Measurements from ENCODE around the gene PCDHAC2.

The PCDHAC2 gene

DNA sequence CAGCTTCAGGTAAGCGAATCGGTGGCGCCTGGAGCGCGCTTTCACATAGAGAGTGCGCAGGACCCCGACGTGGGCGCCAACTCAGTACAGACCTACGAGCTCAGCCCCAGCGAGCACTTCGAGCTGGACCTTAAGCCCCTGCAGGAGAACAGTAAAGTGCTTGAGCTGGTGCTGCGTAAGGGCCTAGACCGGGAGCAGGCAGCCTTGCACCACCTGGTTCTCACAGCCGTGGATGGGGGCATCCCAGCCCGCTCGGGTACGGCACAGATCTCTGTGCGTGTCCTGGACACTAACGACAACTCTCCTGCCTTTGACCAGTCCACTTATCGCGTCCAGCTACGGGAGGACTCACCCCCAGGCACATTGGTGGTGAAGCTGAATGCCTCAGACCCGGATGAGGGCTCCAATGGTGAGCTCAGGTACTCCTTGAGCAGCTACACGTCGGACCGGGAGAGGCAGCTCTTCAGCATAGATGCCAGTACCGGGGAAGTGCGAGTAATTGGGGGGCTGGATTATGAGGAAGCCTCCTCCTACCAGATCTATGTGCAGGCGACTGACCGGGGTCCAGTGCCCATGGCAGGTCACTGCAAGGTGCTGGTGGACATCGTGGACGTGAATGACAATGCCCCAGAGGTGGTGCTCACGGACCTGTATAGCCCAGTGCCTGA is 1.1 kb downstream of the PCDHAC2 start:
- Mint-ChIP-seq H3K27ac (ENCODE audit: low read depth) (no peak overlapping the region), H3K4me1 (no peaks in the 10 kb centered on the region), H3K9me3 (no peaks in the 10 kb centered on the region), H3K4me3 (no peak overlapping the region), H3K36me3 (ENCODE audit: insufficient read depth) (peaks cover 2% of the 10 kb centered on the region), H3K27me3 (peaks cover 35% of the 10 kb centered on the region)
- DNase-seq (ENCODE audit: low spot score in 2 of 2) (no peak), ATAC-seq (replicated peaks; ENCODE audit: extremely low read depth, poor library complexity, severe bottlenecking) (no peak)

DNA sequence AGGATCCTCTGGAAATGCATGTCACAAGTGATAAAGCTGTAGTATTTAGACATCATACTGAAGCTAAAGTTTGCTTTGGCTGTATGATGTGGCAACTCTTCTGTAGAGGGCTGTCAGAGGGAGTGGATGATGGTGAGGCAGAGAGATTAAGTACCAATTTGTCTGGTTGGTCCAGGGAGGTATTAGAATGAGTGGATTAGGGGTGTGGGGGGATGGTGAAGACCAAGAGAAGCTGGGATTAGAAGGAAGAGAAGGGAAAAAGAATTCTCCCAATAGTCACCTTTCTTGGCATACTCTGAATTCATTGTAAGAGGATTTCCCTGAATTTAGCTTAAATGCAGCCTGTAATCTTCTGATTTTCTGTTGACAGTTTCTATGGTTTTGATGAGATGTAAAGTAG is 3.6 kb downstream of the PCDHAC2 start:
- no peak overlapping the region for H3K4me3 Mint-ChIP-seq
- no peaks in the 10 kb centered on the region for H3K4me1 Mint-ChIP-seq
- no peak for DNase-seq (ENCODE audit: low spot score in 2 of 2)
- peaks cover 2% of the 10 kb centered on the region for H3K36me3 Mint-ChIP-seq (ENCODE audit: insufficient read depth)
- no peak for ATAC-seq (replicated peaks; ENCODE audit: extremely low read depth, poor library complexity, severe bottlenecking)
- no peaks in the 10 kb centered on the region for H3K9me3 Mint-ChIP-seq
- no peak overlapping the region for H3K27ac Mint-ChIP-seq (ENCODE audit: low read depth)
- H3K27me3 Mint-ChIP-seq: peaks cover 29% of the 10 kb centered on the region

DNA sequence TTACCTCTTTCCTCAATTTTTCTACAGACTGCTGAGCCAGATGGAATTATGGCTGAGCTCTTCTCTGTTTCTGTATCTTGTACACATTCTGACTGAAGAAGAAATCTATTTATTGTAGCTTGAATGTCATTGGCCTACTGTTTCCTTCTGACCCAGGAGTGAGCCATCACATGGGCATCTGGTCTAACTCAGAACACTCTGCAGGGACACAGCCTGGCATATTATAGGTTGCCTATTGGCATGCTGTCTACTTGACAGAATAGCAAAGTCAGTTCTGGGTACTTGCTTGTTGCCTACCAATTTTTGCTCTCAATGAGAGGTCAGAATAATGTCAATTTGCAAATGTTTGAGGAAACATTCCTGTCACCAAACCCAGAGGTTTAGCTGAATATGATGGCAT is 7.3 kb downstream of the PCDHAC2 start:
- Mint-ChIP-seq H3K4me1 (no peaks in the 10 kb centered on the region), H3K4me3 (no peak overlapping the region), H3K36me3 (ENCODE audit: insufficient read depth) (no peaks in the 10 kb centered on the region), H3K27me3 (peaks cover 20% of the 10 kb centered on the region), H3K9me3 (no peaks in the 10 kb centered on the region), H3K27ac (ENCODE audit: low read depth) (no peak overlapping the region)
- ATAC-seq (replicated peaks; ENCODE audit: extremely low read depth, poor library complexity, severe bottlenecking) (no peak), DNase-seq (ENCODE audit: low spot score in 2 of 2) (no peak)

- ATAC-seq (replicated peaks; ENCODE audit: extremely low read depth, poor library complexity, severe bottlenecking) (no peak), DNase-seq (ENCODE audit: low spot score in 2 of 2) (no peak)
- H3K27me3 Mint-ChIP-seq: peaks cover 33% of the 10 kb centered on the region
- no peaks in the 10 kb centered on the region for H3K9me3 Mint-ChIP-seq
- H3K4me1 Mint-ChIP-seq: no peaks in the 10 kb centered on the region
- peaks cover 2% of the 10 kb centered on the region for H3K36me3 Mint-ChIP-seq (ENCODE audit: insufficient read depth)
- no peak overlapping the region for H3K4me3 Mint-ChIP-seq
- H3K27ac Mint-ChIP-seq (ENCODE audit: low read depth): no peak overlapping the region
Measured at GRCh38 chr5:140977003-140977402, 10.7 kb downstream of the PCDHAC2 start.

GRCh38 chr5:140978260-140978659 is 12.0 kb downstream of the PCDHAC2 start:
- peaks cover 5% of the 10 kb centered on the region for H3K9me3 Mint-ChIP-seq
- H3K27me3 Mint-ChIP-seq: peaks cover 33% of the 10 kb centered on the region
- no peak for DNase-seq (ENCODE audit: low spot score in 2 of 2)
- H3K27ac Mint-ChIP-seq (ENCODE audit: low read depth): no peak overlapping the region
- no peaks in the 10 kb centered on the region for H3K4me1 Mint-ChIP-seq
- H3K4me3 Mint-ChIP-seq: no peak overlapping the region
- H3K36me3 Mint-ChIP-seq (ENCODE audit: insufficient read depth): peaks cover 2% of the 10 kb centered on the region
- no peak for ATAC-seq (replicated peaks; ENCODE audit: extremely low read depth, poor library complexity, severe bottlenecking)

DNA sequence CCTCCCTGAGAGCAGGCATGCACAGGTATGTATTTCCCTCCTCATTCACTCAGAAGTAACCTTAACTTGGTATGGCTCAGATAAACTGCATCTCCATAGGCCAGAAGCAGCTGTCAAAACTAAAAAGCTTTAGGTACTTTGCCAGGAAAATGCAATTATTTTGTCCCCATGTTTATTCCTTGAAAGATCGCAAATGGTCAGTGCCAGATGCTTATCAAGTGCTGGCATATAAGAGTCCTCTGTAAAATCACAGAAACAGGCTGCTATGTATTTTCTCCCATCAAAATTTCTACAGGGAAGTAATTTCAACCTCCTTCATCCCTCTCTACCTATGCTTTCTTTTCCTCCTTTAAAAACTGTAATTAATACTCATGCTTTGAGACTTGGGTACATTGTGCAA is 12.7 kb downstream of the PCDHAC2 start:
- no peaks in the 10 kb centered on the region for H3K4me1 Mint-ChIP-seq
- H3K9me3 Mint-ChIP-seq: peaks cover 5% of the 10 kb centered on the region
- no peak for DNase-seq (ENCODE audit: low spot score in 2 of 2)
- H3K27ac Mint-ChIP-seq (ENCODE audit: low read depth): no peak overlapping the region
- ATAC-seq (replicated peaks; ENCODE audit: extremely low read depth, poor library complexity, severe bottlenecking): no peak
- H3K27me3 Mint-ChIP-seq: peaks cover 33% of the 10 kb centered on the region
- no peak overlapping the region for H3K4me3 Mint-ChIP-seq
- peaks cover 2% of the 10 kb centered on the region for H3K36me3 Mint-ChIP-seq (ENCODE audit: insufficient read depth)

GRCh38 chr5:140982083-140982716 is 15.9 kb downstream of the PCDHAC2 start:
- Mint-ChIP-seq H3K27me3 (peaks cover 38% of the 10 kb centered on the region), H3K4me3 (no peak overlapping the region), H3K27ac (ENCODE audit: low read depth) (no peak overlapping the region), H3K36me3 (ENCODE audit: insufficient read depth) (peaks cover 2% of the 10 kb centered on the region), H3K9me3 (peaks cover 5% of the 10 kb centered on the region), H3K4me1 (no peaks in the 10 kb centered on the region)
- DNase-seq (ENCODE audit: low spot score in 2 of 2) (no peak), ATAC-seq (replicated peaks; ENCODE audit: extremely low read depth, poor library complexity, severe bottlenecking) (no peak)

DNA sequence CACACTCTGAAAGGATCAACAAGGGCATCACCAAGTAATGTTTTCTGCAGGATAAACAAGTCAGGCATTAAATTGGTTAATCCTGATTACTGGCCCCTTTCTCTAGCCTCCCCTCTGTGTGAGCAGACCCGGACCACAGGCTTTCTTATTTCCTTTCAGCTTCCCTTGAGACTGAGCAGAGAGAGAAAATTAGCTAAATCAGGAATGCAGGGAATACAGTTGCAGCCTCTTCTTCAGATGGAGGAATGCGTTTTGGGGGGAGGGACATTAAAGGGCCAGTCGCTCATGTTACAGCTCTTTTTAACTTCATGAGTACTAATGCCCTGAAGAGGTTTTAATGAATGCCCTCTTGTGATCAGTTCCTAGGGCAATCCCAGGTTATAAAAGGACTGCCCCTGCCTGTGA is 19.8 kb downstream of the PCDHAC2 start:
- Mint-ChIP-seq H3K27ac (ENCODE audit: low read depth) (no peak overlapping the region), H3K4me3 (no peak overlapping the region), H3K4me1 (no peaks in the 10 kb centered on the region), H3K36me3 (ENCODE audit: insufficient read depth) (no peaks in the 10 kb centered on the region), H3K27me3 (peaks cover 25% of the 10 kb centered on the region), H3K9me3 (peaks cover 5% of the 10 kb centered on the region)
- no peak for DNase-seq (ENCODE audit: low spot score in 2 of 2)
- no peak for ATAC-seq (replicated peaks; ENCODE audit: extremely low read depth, poor library complexity, severe bottlenecking)

DNA sequence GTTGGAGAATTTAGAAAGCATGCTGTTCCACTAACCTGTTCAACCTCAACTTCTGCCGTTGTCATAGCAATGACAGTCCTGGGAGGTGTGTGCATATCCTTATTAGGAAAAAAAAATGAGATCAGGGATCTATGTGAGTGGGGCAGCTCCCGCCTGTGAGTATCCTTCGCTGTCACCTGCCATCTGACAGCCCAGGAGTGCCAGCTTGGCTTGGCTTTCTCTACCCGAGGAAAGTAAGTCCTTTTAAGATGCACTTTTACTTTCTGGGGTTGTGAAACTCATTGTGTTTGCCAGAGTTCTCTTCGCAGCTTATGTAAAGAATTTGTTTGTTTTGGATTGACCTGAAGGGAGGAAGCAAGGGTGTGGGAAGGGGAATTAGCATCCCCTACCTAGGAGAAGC is 21.8 kb downstream of the PCDHAC2 start:
- H3K9me3 Mint-ChIP-seq: no peaks in the 10 kb centered on the region
- H3K36me3 Mint-ChIP-seq (ENCODE audit: insufficient read depth): no peaks in the 10 kb centered on the region
- DNase-seq (ENCODE audit: low spot score in 2 of 2): no peak
- H3K27me3 Mint-ChIP-seq: peaks cover 42% of the 10 kb centered on the region
- no peak overlapping the region for H3K4me3 Mint-ChIP-seq
- no peak for ATAC-seq (replicated peaks; ENCODE audit: extremely low read depth, poor library complexity, severe bottlenecking)
- no peak overlapping the region for H3K27ac Mint-ChIP-seq (ENCODE audit: low read depth)
- no peaks in the 10 kb centered on the region for H3K4me1 Mint-ChIP-seq

DNA sequence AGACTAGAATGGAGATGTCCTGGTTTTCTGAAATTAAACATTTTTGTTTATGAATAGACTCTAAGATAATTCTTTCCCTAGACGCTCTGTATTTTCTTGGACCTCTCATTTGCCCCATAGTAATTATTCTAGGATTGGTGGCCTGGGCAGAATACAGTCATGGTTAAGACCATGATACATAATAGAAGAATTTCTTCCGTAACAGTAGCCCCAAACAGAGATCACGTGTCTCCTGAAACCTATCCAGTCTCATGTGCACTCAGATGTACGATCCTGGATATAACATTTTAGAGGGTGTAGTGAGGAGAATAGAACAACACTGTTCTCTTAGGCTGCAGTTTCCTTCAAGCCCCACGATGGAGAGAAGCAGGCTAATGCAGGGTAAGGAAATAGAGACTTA is 22.3 kb downstream of the PCDHAC2 start:
- H3K27me3 Mint-ChIP-seq: peaks cover 47% of the 10 kb centered on the region
- no peak overlapping the region for H3K27ac Mint-ChIP-seq (ENCODE audit: low read depth)
- H3K36me3 Mint-ChIP-seq (ENCODE audit: insufficient read depth): no peaks in the 10 kb centered on the region
- no peak for DNase-seq (ENCODE audit: low spot score in 2 of 2)
- no peaks in the 10 kb centered on the region for H3K4me1 Mint-ChIP-seq
- no peaks in the 10 kb centered on the region for H3K9me3 Mint-ChIP-seq
- no peak overlapping the region for H3K4me3 Mint-ChIP-seq
- no peak for ATAC-seq (replicated peaks; ENCODE audit: extremely low read depth, poor library complexity, severe bottlenecking)

DNA sequence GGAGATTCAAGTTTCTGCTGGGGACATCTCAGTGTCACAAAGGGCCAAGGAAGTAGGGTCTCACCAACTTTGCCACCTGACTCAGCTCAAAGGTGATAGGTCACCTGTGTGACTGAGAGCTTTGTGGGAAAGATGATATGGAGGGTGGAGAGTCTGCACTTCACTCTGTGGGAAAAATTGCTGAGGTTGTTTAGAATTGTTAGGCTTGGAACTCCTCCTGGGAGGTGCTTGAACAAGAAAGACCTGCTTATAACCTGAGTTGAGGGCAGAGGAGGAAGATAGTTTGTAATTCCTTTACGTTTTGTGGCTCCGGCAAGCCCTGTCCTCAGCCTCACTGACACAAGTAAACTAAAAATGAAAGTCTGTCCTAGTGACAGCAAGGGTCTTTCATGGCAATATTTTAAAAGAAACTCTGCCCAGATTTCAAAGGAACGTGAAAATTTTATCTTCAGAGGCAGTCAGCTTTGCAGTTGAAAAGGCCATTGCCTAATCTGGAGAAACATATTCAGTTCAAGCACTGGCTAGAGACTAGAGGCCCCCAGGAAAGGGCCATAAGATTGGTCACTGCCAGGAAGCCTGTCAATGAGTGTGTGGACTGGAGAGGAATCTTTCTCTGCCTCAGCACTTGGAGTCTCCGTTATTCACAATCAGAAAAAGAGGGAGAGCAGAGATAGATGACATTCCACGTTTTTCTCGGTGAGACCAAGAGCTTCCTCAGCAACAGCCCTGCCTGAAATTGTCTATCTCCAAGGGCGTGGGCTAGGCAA is 23.2 kb downstream of the PCDHAC2 start:
- Mint-ChIP-seq H3K27me3 (peaks cover 55% of the 10 kb centered on the region), H3K4me1 (no peaks in the 10 kb centered on the region), H3K4me3 (no peak overlapping the region), H3K9me3 (no peaks in the 10 kb centered on the region), H3K27ac (ENCODE audit: low read depth) (no peak overlapping the region), H3K36me3 (ENCODE audit: insufficient read depth) (no peaks in the 10 kb centered on the region)
- ATAC-seq (replicated peaks; ENCODE audit: extremely low read depth, poor library complexity, severe bottlenecking): no peak
- DNase-seq (ENCODE audit: low spot score in 2 of 2): no peak

DNA sequence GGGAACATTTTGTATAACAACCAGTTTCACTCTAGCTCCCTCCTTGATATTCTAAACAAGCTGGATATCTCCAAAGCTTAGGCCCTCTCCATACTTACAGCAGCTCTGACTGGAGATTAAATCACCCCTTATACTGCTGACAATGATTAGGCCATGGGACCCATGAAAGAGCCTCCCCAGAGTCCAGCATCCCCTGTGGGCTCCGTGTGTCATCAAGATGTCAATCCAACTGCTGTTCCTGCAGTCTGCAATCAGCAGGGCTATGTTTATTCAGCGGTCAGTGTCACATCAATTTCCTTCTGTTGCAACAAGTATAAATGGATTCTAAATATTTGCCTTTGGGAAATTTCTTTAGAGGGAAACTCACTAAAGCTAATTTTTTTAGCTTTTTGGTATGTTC is 26.6 kb downstream of the PCDHAC2 start:
- no peaks in the 10 kb centered on the region for H3K9me3 Mint-ChIP-seq
- no peak for DNase-seq (ENCODE audit: low spot score in 2 of 2)
- no peaks in the 10 kb centered on the region for H3K4me1 Mint-ChIP-seq
- H3K36me3 Mint-ChIP-seq (ENCODE audit: insufficient read depth): no peaks in the 10 kb centered on the region
- no peak for ATAC-seq (replicated peaks; ENCODE audit: extremely low read depth, poor library complexity, severe bottlenecking)
- H3K27me3 Mint-ChIP-seq: peaks cover 39% of the 10 kb centered on the region
- no peak overlapping the region for H3K27ac Mint-ChIP-seq (ENCODE audit: low read depth)
- no peak overlapping the region for H3K4me3 Mint-ChIP-seq

DNA sequence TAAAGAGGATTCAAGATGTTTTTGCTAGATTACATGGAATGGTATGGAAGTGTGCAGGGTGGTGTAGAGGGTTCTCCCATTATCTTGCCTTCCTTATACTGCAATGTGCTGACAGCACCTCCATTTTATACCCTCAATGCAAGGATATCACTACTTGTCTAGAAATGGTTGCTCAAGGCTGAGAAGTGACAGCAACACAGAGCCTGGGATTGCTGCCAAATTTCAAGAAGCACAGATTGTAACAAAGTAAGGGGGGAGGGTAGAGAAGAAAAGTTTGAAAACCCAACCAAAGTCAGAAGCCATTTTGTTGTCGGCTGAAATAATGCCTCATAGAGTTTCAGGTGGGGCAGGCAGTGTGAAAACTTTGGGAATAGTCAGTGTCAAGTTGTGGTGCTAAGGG is 29.8 kb downstream of the PCDHAC2 start:
- DNase-seq (ENCODE audit: low spot score in 2 of 2) (no peak), ATAC-seq (replicated peaks; ENCODE audit: extremely low read depth, poor library complexity, severe bottlenecking) (no peak)
- H3K9me3 Mint-ChIP-seq: no peaks in the 10 kb centered on the region
- peaks cover 46% of the 10 kb centered on the region for H3K27me3 Mint-ChIP-seq
- H3K4me1 Mint-ChIP-seq: no peaks in the 10 kb centered on the region
- no peak overlapping the region for H3K4me3 Mint-ChIP-seq
- no peak overlapping the region for H3K27ac Mint-ChIP-seq (ENCODE audit: low read depth)
- H3K36me3 Mint-ChIP-seq (ENCODE audit: insufficient read depth): no peaks in the 10 kb centered on the region
